SK-N-SH treated with all-trans-retinoic acid at 6 μM for 48 hours (cell line): ENCODE measurements around the gene PSTK.

Source experiments
- ATAC-seq: fragments of 200-7000 bp; cut with Tn5 transposase; 3 replicates; pipeline ENCODE4 v1.9.1; 2020; ENCODE audit warnings: mild to moderate bottlenecking, moderate library complexity
- ARNTL ChIP-seq: fragments of 450-650 bp; formaldehyde crosslinking; IDR thresholded peaks from 2 replicates; pipeline ENCODE4 v1.5.0; 2020; ENCODE audit warnings: low read depth, mild to moderate bottlenecking, moderate library complexity, borderline replicate concordance
- BACH2 ChIP-seq: fragments of 250-450 bp; sonication (Bioruptor Pico); IDR thresholded peaks from 2 replicates; pipeline ENCODE4 v1.9.0; 2021; ENCODE audit warnings: mild to moderate bottlenecking, borderline replicate concordance
- CSDC2 ChIP-seq: fragments of 250-450 bp; sonication (Bioruptor Pico); IDR thresholded peaks from 2 replicates; pipeline ENCODE4 v1.5.0; 2020; ENCODE audit warnings: mild to moderate bottlenecking, moderate library complexity
- ESRRG ChIP-seq: fragments of 250-450 bp; sonication (Bioruptor Pico); IDR thresholded peaks from 2 replicates; pipeline ENCODE4 v1.6.1; 2021; ENCODE audit warnings: mild to moderate bottlenecking
- GLIS3 ChIP-seq: fragments of 250-450 bp; sonication (Bioruptor Pico); IDR thresholded peaks from 2 replicates; pipeline ENCODE4 v1.5.0; 2020; ENCODE audit warnings: mild to moderate bottlenecking, moderate library complexity
- ISL1 ChIP-seq: fragments of 250-450 bp; sonication (Bioruptor Pico); IDR thresholded peaks from 2 replicates; pipeline ENCODE4 v2.1.2; 2022; ENCODE audit warnings: mild to moderate bottlenecking, moderate library complexity
- OSR1 ChIP-seq: fragments of 250-450 bp; sonication (Bioruptor Pico); IDR thresholded peaks from 2 replicates; pipeline ENCODE4 v1.8.0; 2022; ENCODE audit warnings: moderate library complexity, mild to moderate bottlenecking, inconsistent platforms
- PPARA ChIP-seq: fragments of 250-450 bp; sonication (Bioruptor Pico); IDR thresholded peaks from 2 replicates; pipeline ENCODE4 v1.5.0; 2020; ENCODE audit warnings: mild to moderate bottlenecking, borderline replicate concordance
- RARB ChIP-seq: fragments of 250-450 bp; sonication (Bioruptor Pico); IDR thresholded peaks from 2 replicates; pipeline ENCODE4 v1.8.0; 2021; ENCODE audit warnings: mild to moderate bottlenecking, moderate library complexity
- SNAI2 ChIP-seq: fragments of 250-450 bp; sonication (Bioruptor Pico); IDR thresholded peaks from 2 replicates; pipeline ENCODE4 v1.5.0; 2020; ENCODE audit warnings: mild to moderate bottlenecking, moderate library complexity
- TCF4 ChIP-seq: fragments of 250-450 bp; sonication (Bioruptor Pico); IDR thresholded peaks from 2 replicates; pipeline ENCODE4 v1.8.0; 2021; ENCODE audit warnings: mild to moderate bottlenecking, moderate library complexity, borderline replicate concordance
- TOX ChIP-seq: fragments of 250-450 bp; sonication (Bioruptor Pico); IDR thresholded peaks from 2 replicates; pipeline ENCODE4 v1.8.0; 2021; ENCODE audit warnings: mild to moderate bottlenecking, moderate library complexity, borderline replicate concordance
- ZC3H10 ChIP-seq: fragments of 250-450 bp; sonication (Bioruptor Pico); IDR thresholded peaks from 2 replicates; pipeline ENCODE4 v1.5.1; 2021; ENCODE audit warnings: mild to moderate bottlenecking, moderate library complexity
- ZFP3 ChIP-seq: fragments of 250-450 bp; sonication (Bioruptor Pico); IDR thresholded peaks from 2 replicates; pipeline ENCODE4 v1.5.0; 2020; ENCODE audit warnings: mild to moderate bottlenecking, moderate library complexity
- ZFP30 ChIP-seq: fragments of 450-650 bp; formaldehyde crosslinking; IDR thresholded peaks from 2 replicates; pipeline ENCODE4 v1.5.0; 2022; ENCODE audit warnings: mild to moderate bottlenecking, moderate library complexity
- ZNF565 ChIP-seq: fragments of 450-650 bp; formaldehyde crosslinking; conservative IDR thresholded peaks from 2 replicates; pipeline ENCODE4 v1.5.0; 2020; ENCODE audit warnings: low read depth, mild to moderate bottlenecking, moderate library complexity
- ZNF8 ChIP-seq: fragments of 450-650 bp; formaldehyde crosslinking; IDR thresholded peaks from 2 replicates; pipeline ENCODE4 v1.5.0; 2020; ENCODE audit warnings: mild to moderate bottlenecking, moderate library complexity
- TF ChIP-seq, protein P1 (sequence below): fragments of 250-450 bp; sonication (Bioruptor Pico); IDR thresholded peaks from 2 replicates; pipeline ENCODE4 v1.5.1; 2021; ENCODE audit warnings: mild to moderate bottlenecking, moderate library complexity
- TF ChIP-seq, protein P2 (sequence below): fragments of 250-450 bp; sonication (Bioruptor Pico); IDR thresholded peaks from 2 replicates; pipeline ENCODE4 v1.5.1; 2020; ENCODE audit warnings: low read depth, mild to moderate bottlenecking, moderate library complexity
- TF ChIP-seq, protein P3 (sequence below): fragments of 250-450 bp; sonication (Bioruptor Pico); IDR thresholded peaks from 2 replicates; pipeline ENCODE4 v1.5.0; 2020; ENCODE audit warnings: mild to moderate bottlenecking, moderate library complexity
- TF ChIP-seq, protein P4 (sequence below): fragments of 250-450 bp; sonication (Bioruptor Pico); IDR thresholded peaks from 2 replicates; pipeline ENCODE4 v1.8.0; 2021; ENCODE audit warnings: low read depth, mild to moderate bottlenecking, moderate library complexity, borderline replicate concordance

The PSTK gene

DNA sequence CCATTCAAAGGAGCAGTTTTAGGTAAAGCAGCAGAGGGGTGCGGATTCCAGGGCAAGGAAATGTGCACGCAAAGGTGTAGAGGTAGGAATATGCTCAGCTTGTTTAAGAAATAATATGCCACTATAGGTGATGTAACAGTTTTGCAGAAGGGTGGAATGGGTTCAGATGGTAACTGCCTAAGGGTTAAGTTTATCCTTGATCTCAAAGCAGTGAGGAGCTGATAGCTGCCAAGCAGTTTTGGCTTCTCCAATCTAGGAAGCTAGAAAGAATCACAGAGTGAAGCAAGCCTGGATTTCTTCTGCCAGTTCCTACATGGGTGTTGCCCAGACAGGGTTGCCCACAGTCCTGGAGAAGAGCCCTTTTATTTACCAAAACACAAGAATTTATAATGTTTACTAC, 34.6 kb downstream of the PSTK start:
- ATAC-seq: no peak
- TF ChIP-seq ZFP30 (no peak), OSR1 (CRISPR knock-in tag) (no peak), GLIS3 (CRISPR knock-in tag) (no peak), CSDC2 (CRISPR knock-in tag) (no peak), SNAI2 (CRISPR knock-in tag) (no peak), TCF4 (CRISPR knock-in tag) (no peak), ARNTL (no peak)
- TF ChIP-seq, protein P1, sequence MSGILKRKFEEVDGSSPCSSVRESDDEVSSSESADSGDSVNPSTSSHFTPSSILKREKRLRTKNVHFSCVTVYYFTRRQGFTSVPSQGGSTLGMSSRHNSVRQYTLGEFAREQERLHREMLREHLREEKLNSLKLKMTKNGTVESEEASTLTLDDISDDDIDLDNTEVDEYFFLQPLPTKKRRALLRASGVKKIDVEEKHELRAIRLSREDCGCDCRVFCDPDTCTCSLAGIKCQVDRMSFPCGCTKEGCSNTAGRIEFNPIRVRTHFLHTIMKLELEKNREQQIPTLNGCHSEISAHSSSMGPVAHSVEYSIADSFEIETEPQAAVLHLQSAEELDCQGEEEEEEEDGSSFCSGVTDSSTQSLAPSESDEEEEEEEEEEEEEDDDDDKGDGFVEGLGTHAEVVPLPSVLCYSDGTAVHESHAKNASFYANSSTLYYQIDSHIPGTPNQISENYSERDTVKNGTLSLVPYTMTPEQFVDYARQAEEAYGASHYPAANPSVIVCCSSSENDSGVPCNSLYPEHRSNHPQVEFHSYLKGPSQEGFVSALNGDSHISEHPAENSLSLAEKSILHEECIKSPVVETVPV (CRISPR knock-in tag): no peak
- TF ChIP-seq, protein P2, sequence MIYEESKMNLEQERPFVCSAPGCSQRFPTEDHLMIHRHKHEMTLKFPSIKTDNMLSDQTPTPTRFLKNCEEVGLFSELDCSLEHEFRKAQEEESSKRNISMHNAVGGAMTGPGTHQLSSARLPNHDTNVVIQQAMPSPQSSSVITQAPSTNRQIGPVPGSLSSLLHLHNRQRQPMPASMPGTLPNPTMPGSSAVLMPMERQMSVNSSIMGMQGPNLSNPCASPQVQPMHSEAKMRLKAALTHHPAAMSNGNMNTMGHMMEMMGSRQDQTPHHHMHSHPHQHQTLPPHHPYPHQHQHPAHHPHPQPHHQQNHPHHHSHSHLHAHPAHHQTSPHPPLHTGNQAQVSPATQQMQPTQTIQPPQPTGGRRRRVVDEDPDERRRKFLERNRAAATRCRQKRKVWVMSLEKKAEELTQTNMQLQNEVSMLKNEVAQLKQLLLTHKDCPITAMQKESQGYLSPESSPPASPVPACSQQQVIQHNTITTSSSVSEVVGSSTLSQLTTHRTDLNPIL (CRISPR knock-in tag): no peak

DNA sequence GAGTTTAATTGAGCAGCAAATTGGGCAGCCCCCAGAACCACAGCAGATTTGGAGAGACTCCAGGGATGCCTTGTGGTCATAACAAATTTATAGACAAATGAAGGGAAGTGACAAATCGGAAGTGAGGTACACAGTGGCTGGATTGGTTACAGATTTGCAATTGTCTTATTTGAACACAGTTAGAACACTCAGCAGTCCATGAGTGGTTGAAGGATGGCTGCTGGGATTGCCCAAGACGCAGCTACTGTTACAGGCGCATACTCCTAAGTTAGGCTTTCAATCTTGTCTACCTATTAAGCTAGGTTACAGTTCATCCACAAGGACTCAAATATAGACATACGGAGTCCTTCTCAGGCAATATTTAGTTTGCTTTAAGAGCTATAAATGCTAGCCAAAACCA, 36.0 kb downstream of the PSTK start:
- TF ChIP-seq ZNF565 (CRISPR knock-in tag) (no peak), ZFP3 (no peak), GLIS3 (CRISPR knock-in tag) (no peak), PPARA (CRISPR knock-in tag) (no peak)
- TF ChIP-seq, protein P2 (CRISPR knock-in tag): no peak
- ATAC-seq: no peak

DNA sequence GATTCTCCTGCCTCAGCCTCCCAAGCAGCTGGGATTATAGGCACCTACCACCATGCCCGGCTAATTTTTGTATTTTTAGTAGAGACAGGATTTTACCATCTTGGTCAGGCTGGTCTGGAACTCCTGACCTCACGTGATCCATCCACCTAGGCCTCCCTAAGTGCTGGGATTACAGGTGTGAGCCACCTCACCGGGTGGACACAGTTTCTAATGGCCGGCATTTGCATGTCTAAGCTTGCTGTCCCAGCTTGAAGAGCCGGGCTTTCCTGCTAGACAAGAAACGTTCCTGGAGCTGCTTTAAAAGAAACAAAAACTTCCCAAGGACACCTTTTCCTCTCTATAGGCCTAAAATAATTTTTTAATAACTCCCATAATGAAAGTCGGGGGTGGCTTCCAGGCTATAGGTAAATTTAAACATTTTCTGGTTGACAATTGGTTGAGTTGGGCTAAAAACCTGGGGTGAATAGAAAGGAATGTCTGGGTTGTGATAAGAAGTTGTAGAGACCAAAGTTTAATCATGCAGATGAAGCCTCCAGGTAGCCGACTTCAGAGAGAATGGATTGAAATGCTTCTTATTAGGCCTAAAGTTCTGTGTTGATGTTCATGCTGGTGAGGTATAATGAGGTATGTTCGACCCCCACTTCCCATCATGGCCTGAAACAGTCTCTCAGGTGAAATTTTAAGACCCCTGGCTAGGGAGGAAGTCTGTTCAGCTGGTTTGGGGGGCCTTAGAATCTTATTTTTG, 37.4 kb downstream of the PSTK start:
- ATAC-seq: no peak
- TF ChIP-seq ESRRG: no peak
- no peak for TF ChIP-seq RARB (CRISPR knock-in tag)
- TF ChIP-seq CSDC2 (CRISPR knock-in tag): no peak
- TF ChIP-seq ZFP3: no peak
- no peak for TF ChIP-seq ZFP30
- TF ChIP-seq GLIS3 (CRISPR knock-in tag): no peak
- TF ChIP-seq ARNTL: no peak
- TF ChIP-seq TOX: no peak
- no peak for TF ChIP-seq ISL1
- TF ChIP-seq, protein P3, sequence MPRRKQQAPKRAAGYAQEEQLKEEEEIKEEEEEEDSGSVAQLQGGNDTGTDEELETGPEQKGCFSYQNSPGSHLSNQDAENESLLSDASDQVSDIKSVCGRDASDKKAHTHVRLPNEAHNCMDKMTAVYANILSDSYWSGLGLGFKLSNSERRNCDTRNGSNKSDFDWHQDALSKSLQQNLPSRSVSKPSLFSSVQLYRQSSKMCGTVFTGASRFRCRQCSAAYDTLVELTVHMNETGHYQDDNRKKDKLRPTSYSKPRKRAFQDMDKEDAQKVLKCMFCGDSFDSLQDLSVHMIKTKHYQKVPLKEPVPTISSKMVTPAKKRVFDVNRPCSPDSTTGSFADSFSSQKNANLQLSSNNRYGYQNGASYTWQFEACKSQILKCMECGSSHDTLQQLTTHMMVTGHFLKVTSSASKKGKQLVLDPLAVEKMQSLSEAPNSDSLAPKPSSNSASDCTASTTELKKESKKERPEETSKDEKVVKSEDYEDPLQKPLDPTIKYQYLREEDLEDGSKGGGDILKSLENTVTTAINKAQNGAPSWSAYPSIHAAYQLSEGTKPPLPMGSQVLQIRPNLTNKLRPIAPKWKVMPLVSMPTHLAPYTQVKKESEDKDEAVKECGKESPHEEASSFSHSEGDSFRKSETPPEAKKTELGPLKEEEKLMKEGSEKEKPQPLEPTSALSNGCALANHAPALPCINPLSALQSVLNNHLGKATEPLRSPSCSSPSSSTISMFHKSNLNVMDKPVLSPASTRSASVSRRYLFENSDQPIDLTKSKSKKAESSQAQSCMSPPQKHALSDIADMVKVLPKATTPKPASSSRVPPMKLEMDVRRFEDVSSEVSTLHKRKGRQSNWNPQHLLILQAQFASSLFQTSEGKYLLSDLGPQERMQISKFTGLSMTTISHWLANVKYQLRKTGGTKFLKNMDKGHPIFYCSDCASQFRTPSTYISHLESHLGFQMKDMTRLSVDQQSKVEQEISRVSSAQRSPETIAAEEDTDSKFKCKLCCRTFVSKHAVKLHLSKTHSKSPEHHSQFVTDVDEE: no peak
- TF ChIP-seq, protein P2 (CRISPR knock-in tag): no peak
- TF ChIP-seq OSR1 (CRISPR knock-in tag): no peak
- no peak for TF ChIP-seq SNAI2 (CRISPR knock-in tag)
- TF ChIP-seq, protein P4, sequence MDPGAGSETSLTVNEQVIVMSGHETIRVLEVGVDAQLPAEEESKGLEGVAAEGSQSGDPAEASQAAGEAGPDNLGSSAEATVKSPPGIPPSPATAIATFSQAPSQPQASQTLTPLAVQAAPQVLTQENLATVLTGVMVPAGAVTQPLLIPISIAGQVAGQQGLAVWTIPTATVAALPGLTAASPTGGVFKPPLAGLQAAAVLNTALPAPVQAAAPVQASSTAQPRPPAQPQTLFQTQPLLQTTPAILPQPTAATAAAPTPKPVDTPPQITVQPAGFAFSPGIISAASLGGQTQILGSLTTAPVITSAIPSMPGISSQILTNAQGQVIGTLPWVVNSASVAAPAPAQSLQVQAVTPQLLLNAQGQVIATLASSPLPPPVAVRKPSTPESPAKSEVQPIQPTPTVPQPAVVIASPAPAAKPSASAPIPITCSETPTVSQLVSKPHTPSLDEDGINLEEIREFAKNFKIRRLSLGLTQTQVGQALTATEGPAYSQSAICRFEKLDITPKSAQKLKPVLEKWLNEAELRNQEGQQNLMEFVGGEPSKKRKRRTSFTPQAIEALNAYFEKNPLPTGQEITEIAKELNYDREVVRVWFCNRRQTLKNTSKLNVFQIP (CRISPR knock-in tag): no peak
- TF ChIP-seq BACH2 (CRISPR knock-in tag): no peak
- TF ChIP-seq ZNF8 (CRISPR knock-in tag): no peak
- TF ChIP-seq TCF4 (CRISPR knock-in tag): no peak
- no peak for TF ChIP-seq ZNF565 (CRISPR knock-in tag)
- no peak for TF ChIP-seq ZC3H10 (CRISPR knock-in tag)
- TF ChIP-seq, protein P1 (CRISPR knock-in tag): no peak
